Body of pancreas (tissue), 4 donors: Measurements from ENCODE around the gene ATF6.

ENCODE experiments used
- POLR2A ChIP-seq, 3 donors: fragments of 450-650 bp; IDR thresholded peaks; one replicate each; pipeline ENCODE4 v1.6.1; 2016; ENCODE audit warnings: antibody characterized with exemption in 3 of 3, mild to moderate bottlenecking in 2 of 3
- TF ChIP-seq, protein P1 (sequence below), 7 experiments: fragments of 450-650 bp in 4 of 7; fragments of 200-600 bp in 3 of 7; sonication (generic) in 3 of 7; IDR thresholded peaks; one replicate each; pipeline ENCODE4 v1.5.1; 2016 to 2019; ENCODE audit warnings: antibody characterized with exemption in 7 of 7

DNA sequence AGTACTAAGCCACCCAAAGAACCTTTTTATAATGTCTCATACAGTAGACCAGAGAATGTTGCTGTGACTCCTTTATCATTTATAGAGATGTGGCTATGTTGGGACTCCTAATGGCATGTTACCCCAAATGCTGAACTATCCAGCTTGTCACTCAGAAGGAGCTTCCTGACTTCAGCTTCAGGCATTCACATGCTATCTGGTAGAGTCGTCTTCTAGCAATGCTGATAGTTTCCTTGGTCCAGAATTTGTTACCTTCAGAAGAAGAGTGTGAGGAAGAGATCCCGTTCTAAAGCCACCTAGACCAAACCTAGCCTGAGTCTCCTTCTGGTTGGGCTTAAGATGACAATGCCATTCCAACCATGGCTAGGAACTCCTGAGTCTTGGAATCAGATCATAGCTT is 189.5 kb downstream of the ATF6 start:
- TF ChIP-seq, protein P1, sequence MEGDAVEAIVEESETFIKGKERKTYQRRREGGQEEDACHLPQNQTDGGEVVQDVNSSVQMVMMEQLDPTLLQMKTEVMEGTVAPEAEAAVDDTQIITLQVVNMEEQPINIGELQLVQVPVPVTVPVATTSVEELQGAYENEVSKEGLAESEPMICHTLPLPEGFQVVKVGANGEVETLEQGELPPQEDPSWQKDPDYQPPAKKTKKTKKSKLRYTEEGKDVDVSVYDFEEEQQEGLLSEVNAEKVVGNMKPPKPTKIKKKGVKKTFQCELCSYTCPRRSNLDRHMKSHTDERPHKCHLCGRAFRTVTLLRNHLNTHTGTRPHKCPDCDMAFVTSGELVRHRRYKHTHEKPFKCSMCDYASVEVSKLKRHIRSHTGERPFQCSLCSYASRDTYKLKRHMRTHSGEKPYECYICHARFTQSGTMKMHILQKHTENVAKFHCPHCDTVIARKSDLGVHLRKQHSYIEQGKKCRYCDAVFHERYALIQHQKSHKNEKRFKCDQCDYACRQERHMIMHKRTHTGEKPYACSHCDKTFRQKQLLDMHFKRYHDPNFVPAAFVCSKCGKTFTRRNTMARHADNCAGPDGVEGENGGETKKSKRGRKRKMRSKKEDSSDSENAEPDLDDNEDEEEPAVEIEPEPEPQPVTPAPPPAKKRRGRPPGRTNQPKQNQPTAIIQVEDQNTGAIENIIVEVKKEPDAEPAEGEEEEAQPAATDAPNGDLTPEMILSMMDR (IDR thresholded peaks at IDR 0.05) = no peak
- TF ChIP-seq POLR2A (IDR thresholded peaks at IDR 0.05) = no peak
